Fibroblast of skin of left biceps (primary cell): Measurements from ENCODE around the gene IL17RE.

ENCODE experiments used
- DNase-seq, 2 experiments: peaks; one replicate each; pipeline ENCODE4 v3.0.0-alpha.2; 2013; ENCODE audit warnings: low read depth in 2 of 2

The IL17RE gene

GRCh38 chr3:9955611-9956352 is 53.1 kb downstream of the IL17RE start:
- no peak for DNase-seq

GRCh38 chr3:9957214-9957613 is 54.6 kb downstream of the IL17RE start:
- DNase-seq, result no peak

GRCh38 chr3:9965200-9965875 is 62.7 kb downstream of the IL17RE start:
- no peak for DNase-seq
